ENCODE measurements around the gene SIRPG.

- TF ChIP-seq POLR2A (IDR thresholded peaks at IDR 0.05; ENCODE audit: low read depth, low read length) (no peak), POLR2AphosphoS5 (IDR thresholded peaks at IDR 0.05; ENCODE audit: low read depth, low read length) (no peak)
Observed at GRCh38 chr20:1600736-1601135, 56.8 kb downstream of the SIRPG start.

Measured in GM12892 (cell line).